A375 (cell line): ENCODE measurements around the gene ADORA3. TPM values are rescaled to one million over a fixed set of nuclear protein-coding genes. Genes with fewer than 3 reads are reported as not detected.

Experiments used
- small RNA-seq: library from RNA; depleted of rRNA; stranded (forward); fragments of <200 nt; gene quantifications from one replicate; pipeline ENCODE3, GENCODE V24; 2014
- total RNA-seq: library from RNA; depleted of rRNA; stranded (reverse); fragments of >200 nt; shearing (Covaris generic); gene quantifications from 2 replicates; pipeline ENCODE4 v1.2.3, GENCODE V29; 2014; rRNA removed

Gene ADORA3
- total RNA-seq: not detected in 2 replicates

GRCh38 chr1:111503585-111504060 lies at the start of gene ADORA3, which contains the start of gene TMIGD3:
TSS of gene ADORA3 (minus strand) at chr1:111503633. CDS start at chr1:111503354, 279 bp downstream.
TSS of gene TMIGD3 (minus strand) at chr1:111503633. CDS start at chr1:111503354, 279 bp downstream.

Small RNA genes lying within 50 kb of the gene (small RNA-seq; reads per million reads assigned to genes)
- not detected for gene RNU6-792P

Other genes with a start within 250 kb of the ADORA3 start
- not detected in 2 replicates for gene CHIA, start 212.8 kb downstream of the ADORA3 start, total RNA-seq
- gene OVGP1, start 75.9 kb downstream of the ADORA3 start, total RNA-seq: 0.60 and 1.2 TPM in 2 replicates
- gene WDR77, start 54.4 kb downstream of the ADORA3 start, total RNA-seq: 31.3 and 33.4 TPM in 2 replicates
- gene ATP5PB, start 54.2 kb downstream of the ADORA3 start, total RNA-seq: 361 and 417 TPM in 2 replicates
- not detected in 2 replicates for gene C1orf162, start 29.6 kb downstream of the ADORA3 start, total RNA-seq
- not detected in 2 replicates for gene TMIGD3, start within 50 bp of the ADORA3 start, total RNA-seq
- gene RAP1A, start 116.2 kb upstream of the ADORA3 start, total RNA-seq: 12.1 and 18.7 TPM in 2 replicates
- 3.9 and 4.0 TPM in 2 replicates for gene INKA2, start 235.8 kb upstream of the ADORA3 start, total RNA-seq